ENCODE results near the gene CCSAP. TPM values are rescaled to one million over a fixed set of nuclear protein-coding genes. Genes with fewer than 3 reads are reported as not detected.

Gene CCSAP
- total RNA-seq, 1 experiment from 2014 or later = 26.2 TPM

GRCh38 chr1:229371624-229372023 is 28.8 kb upstream of the CCSAP start:
- DNase-seq (ENCODE audit: low read depth, low spot score) = no peak
- in situ Hi-C loops (cut with HindIII; ENCODE audit: low pct_unique_long_range_greater_than_20kb, low sequenced_read_pairs) = no loop called here

DNA sequence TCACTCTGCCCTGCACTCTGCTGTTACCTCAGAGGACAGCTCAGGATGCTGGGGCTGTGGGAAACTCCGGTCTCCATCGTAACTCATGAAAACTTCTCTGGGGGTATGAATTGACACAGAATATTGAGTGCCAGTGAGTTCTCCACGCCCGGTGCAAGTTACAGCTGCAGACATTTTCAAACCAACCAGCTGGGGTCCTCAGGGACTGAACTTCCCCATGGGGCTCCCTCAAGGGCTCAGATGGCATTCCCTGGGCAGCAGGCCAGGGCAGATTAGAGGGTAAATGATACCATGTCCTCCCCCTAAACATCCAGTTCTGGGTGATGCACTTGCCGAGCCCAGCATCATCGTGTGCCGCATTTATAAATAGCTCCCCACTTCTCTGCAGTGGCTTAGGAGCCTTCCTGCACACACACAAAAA is 27.8 kb upstream of the CCSAP start:
- DNase-seq (ENCODE audit: low read depth, low spot score) = no peak
- in situ Hi-C loops (cut with HindIII; ENCODE audit: low pct_unique_long_range_greater_than_20kb, low sequenced_read_pairs) = no loop called here

- in situ Hi-C loops (cut with HindIII; ENCODE audit: low pct_unique_long_range_greater_than_20kb, low sequenced_read_pairs) = no loop called here
- no peak for DNase-seq (ENCODE audit: low read depth, low spot score)
These were observed 25.5 kb upstream of the CCSAP start for GRCh38 chr1:229368347-229368746.

DNA sequence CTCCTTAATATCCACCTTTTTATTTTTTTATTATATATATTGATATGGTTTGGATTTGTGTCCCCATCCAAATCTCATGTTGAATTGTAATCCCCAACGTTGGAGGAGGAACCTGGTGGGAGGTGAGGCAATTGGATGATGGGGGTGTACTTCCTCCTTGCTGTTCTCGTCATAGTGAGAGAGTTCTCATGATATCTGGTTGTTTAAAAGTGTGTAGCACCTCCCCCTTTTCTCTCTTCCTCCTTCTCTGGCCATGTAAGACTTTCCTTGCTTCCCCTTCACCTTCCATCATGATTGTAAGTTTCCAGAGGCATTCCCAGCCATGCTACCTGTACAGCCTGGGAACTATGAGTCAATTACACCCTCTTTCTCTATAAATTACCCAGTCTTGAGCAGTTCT is 22.7 kb upstream of the CCSAP start:
- in situ Hi-C loops (cut with HindIII; ENCODE audit: low pct_unique_long_range_greater_than_20kb, low sequenced_read_pairs) = no loop called here

DNA sequence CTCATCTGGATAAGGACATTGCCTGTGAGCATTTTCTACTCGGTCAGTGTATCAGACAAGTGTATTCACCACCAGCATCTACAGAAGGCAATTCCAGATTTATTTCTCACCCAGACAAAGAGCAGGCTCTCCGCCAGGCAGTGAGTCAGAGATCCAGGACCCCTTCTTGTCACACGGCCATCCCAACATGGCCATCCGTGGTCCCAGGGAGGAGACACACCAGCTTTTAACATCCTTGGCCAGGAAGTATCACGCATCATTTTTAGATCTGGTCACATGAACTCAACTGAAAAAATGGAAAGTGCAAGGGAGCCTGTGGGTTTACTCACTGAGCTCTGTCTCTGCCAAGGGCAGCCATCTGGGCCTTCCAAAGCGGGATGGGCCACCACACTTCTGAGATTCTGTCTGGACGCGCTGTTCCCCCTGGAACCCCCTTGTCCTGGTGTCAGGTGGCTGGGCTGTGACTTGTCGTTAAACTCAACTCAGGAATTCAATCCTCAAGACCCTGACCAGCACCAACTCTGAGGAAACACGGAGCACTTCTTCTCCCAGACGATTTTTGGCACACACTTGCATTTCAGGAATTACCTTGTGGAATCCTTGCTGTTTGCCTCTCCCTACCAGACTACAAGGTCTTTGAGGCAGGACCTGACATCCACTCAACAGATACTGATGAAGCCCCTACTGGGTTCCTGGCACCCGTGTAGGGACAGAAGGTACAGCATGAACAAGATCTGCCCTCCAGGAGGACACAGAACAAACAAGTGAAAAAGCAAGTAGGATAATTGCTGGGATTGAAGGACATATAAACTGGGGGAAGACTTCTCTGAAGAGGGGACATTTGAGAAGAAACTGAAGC is 21.6 kb upstream of the CCSAP start:
- in situ Hi-C loops (cut with HindIII; ENCODE audit: low pct_unique_long_range_greater_than_20kb, low sequenced_read_pairs) = no loop called here
- no peak for DNase-seq (ENCODE audit: low read depth, low spot score)

More for the DNA sequence above, 22.7 kb upstream of the CCSAP start:
- DNase-seq (ENCODE audit: low read depth, low spot score) = no peak

DNA sequence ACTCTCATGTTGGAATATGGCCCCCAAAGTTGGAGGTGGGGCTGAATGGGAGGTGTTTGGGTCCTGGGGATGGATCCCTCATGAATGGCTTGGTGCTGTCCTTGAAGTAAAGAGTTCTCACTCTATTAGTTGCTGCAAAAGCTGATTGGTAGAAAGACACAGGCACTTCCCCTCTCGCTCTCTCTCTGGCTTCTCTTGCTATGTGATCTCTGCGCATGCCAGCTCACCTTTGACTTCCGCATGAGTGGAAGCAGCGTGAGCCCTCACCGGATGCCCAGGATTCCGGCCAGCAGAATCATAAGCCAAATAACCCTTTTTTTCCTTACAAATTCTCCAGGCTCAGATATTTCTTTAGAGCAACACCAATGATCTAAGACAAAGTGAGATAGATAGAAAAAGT is 20.9 kb upstream of the CCSAP start:
- no peak for DNase-seq (ENCODE audit: low read depth, low spot score)
- in situ Hi-C loops (cut with HindIII; ENCODE audit: low pct_unique_long_range_greater_than_20kb, low sequenced_read_pairs) = no loop called here

- in situ Hi-C loops (cut with HindIII; ENCODE audit: low pct_unique_long_range_greater_than_20kb, low sequenced_read_pairs) = no loop called here
- DNase-seq (ENCODE audit: low read depth, low spot score) = no peak
These were observed 17.6 kb upstream of the CCSAP start for GRCh38 chr1:229360420-229360819.

- in situ Hi-C loops (cut with HindIII; ENCODE audit: low pct_unique_long_range_greater_than_20kb, low sequenced_read_pairs) = no loop called here
- no peak for DNase-seq (ENCODE audit: low read depth, low spot score)
These were observed 12.8 kb upstream of the CCSAP start for GRCh38 chr1:229355661-229356060.

DNA sequence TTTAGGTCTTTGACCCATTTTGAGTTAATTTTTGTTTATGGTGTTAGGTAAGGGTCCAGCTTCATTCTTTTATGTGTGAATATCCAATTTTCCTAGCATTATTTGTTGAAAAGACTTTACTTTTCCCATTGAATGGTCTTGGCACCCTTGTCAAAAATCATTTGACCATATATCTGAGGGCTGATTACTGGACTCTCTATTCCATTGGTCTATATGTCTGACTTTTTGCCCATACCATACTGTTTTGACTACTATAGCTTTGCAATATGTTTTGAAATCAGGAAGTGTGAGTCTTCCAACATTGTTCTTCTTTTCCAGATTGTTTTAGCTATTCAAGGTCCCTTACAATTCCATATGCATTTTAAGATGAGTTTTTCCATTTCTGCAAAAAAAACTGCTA is 11.4 kb upstream of the CCSAP start:
- in situ Hi-C loops (cut with HindIII; ENCODE audit: low pct_unique_long_range_greater_than_20kb, low sequenced_read_pairs) = no loop called here

DNA sequence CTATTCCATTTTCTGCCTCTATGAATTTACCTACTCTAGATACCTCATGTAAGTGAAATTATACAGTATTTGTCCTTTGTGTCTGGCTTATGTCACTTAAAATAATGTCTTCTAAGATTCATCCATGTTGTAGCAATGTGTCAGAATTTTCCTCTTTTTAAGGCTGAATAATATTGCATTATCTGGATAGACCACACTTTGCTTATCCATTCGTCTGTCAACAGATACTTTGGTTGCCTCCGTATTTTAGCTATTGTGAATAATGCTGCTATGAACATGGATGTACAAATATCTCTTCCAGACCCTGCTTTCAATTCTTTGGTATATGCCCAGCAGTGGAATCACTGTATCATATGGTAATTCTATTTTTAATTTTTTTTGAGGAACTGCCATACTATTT is 10.1 kb upstream of the CCSAP start:
- in situ Hi-C loops (cut with HindIII; ENCODE audit: low pct_unique_long_range_greater_than_20kb, low sequenced_read_pairs) = no loop called here
- DNase-seq (ENCODE audit: low read depth, low spot score) = no peak

More for the DNA sequence above, 11.4 kb upstream of the CCSAP start:
- DNase-seq (ENCODE audit: low read depth, low spot score) = no peak

DNA sequence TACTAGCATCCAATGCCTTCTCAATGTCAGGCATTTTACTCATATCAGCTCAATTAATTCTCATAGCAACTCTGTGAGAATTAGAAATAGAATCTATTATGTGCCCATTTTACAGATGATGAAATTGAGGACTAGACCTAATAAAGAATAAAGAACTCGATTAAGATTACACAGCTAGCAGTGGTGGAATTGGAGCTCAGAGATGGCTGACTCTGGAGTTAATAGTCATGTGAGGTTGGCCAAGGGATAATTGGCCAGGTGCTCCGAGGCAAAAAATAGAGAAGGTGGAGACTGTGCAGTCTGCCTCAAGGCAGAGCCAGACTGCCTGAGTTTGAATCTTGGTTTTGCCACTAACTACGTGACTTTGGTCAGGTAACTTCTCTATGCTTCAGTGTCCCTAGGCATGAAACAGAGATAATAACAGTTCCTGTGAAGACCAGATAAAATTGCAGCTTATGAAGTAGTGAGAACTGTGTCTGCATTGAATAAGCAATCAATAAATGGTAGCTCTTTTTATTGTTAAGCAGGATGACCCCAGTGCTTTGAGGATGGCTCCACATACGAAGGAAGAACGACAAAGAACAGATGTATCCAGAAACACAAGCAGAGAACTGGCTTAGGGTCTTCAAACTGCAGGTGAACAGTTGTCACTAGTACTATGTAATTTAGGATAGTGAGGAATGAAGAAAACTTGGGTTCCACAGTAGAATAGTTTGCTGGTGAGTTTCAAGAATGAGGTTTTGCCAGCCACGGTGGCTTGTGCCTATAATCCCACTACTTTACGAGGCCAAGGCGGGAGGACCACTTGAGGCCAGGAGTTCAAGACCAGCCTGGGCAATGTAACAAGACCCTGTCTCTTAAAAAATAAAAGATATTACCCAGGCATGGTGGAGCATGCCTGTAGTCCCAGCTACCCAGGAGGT is 6.9 kb upstream of the CCSAP start:
- DNase-seq (ENCODE audit: low read depth, low spot score) = no peak
- in situ Hi-C loops (cut with HindIII; ENCODE audit: low pct_unique_long_range_greater_than_20kb, low sequenced_read_pairs) = no loop called here

DNA sequence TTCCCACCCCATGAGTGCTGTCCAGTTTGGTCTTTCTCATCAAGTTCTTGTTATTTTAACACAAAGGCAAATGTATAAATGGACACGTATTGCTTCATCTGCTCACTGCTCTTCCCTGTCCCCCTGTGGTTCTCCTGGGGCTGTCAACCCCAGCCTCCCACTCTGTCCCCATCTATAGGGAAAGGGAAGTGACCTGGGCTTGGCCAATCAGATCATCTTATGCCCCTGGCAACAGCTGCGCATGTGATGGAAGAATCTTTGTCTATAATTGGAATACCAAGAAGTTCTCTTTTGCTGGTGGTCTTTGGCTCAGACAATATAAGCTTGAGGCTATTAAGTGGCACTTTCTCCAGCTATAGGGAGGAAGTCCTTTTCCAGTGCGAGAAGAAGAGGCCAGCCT is 4.7 kb upstream of the CCSAP start:
- DNase-seq (ENCODE audit: low read depth, low spot score) = no peak
- in situ Hi-C loops (cut with HindIII; ENCODE audit: low pct_unique_long_range_greater_than_20kb, low sequenced_read_pairs) = no loop called here

DNA sequence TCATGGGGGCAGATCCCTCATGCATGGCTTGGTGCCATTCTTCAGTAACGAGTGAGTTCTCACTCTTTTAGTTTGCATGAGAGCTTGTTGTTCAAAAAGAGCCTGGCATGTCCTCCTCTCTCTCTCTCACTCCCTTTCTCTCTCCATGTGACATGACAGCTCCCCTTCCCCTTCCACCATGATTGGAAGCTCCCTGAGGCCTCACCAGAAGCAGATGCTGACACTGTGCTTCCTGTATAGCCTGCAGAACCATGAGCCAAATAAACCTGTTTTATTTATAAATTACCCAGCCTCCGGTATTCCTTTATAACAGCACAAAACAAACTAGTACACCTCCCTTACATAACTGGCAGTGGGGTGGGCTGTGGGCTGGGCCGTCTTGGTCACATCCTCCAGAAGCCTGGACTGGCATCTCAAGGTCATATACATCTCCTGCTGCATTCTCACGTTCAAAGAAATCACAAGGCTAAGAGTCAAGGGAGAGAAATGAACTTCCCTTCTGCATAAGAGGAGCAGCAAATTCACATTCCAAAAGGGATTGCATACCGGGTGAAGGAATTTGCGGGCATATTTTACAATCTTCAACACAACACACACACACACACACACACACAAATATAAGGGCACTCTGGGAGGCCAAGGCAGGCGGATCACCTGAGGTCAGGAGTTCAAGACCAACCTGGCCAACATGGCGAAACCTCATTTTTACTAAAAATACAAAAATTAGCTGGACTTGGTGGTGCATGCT is 2.3 kb upstream of the CCSAP start:
- in situ Hi-C loops (cut with HindIII; ENCODE audit: low pct_unique_long_range_greater_than_20kb, low sequenced_read_pairs) = no loop called here

DNA sequence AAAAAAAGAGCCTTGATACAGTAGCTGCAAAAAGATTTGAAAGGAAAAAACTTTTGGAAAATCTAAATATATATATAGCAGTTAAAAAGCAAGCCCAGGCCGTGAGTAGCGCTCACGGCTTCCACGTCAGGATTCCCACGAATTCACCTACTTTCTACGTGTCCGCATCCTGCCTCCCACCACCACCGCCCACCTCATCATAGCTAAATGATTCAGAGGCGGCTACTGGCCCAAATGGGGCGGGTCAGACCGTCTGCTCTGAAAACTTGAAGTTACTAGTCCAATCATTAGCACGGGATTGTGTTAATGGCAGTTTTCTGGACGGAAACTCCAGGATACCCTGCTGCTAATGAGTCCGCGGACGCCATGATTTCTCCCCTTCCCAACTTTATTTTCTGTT is 1.3 kb upstream of the CCSAP start:
- in situ Hi-C loops (cut with HindIII; ENCODE audit: low pct_unique_long_range_greater_than_20kb, low sequenced_read_pairs) = no loop called here
- no peak for DNase-seq (ENCODE audit: low read depth, low spot score)

More for the DNA sequence above, 2.3 kb upstream of the CCSAP start:
- no peak for DNase-seq (ENCODE audit: low read depth, low spot score)

- DNase-seq (ENCODE audit: low read depth, low spot score) = peak; percentile 79
- in situ Hi-C loops (cut with HindIII; ENCODE audit: low pct_unique_long_range_greater_than_20kb, low sequenced_read_pairs) = no loop called here
These were observed 832 bp downstream of the CCSAP start for GRCh38 chr1:229341774-229342655.

GRCh38 chr1:229340496-229340895 is 2.4 kb downstream of the CCSAP start:
- no peak for DNase-seq (ENCODE audit: low read depth, low spot score)
- in situ Hi-C loops (cut with HindIII; ENCODE audit: low pct_unique_long_range_greater_than_20kb, low sequenced_read_pairs) = no loop called here

DNA sequence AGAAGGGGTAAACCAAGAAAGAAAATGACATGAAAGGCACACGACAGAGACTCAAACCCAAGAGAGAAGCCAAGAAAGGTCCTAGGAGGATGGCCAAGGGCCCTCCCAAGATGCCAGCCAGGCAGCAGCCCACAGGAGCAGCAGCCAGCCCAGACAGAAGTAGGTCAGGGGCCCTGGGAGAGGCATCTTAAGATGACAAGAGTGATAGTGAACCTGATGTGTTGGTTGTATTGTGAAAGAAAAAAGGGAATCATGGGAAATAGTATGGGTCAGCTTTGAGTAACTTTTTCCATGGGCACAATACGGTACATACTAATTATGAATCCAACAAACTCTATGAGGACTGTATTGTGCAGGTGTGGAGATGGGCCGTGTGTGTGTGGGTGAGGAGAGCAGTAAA is 3.3 kb downstream of the CCSAP start:
- no peak for DNase-seq (ENCODE audit: low read depth, low spot score)
- in situ Hi-C loops (cut with HindIII; ENCODE audit: low pct_unique_long_range_greater_than_20kb, low sequenced_read_pairs) = no loop called here
